Psoas muscle (tissue), 8 donors: ENCODE measurements around the gene ABCC3. TPM values are rescaled to one million over a fixed set of nuclear protein-coding genes. Genes with fewer than 3 reads are reported as not detected.
A peak's percentile ranks its signal among the peaks of the same experiment; 100 is the strongest.

Experiments
- ATAC-seq, 4 donors: fragments of 200-7000 bp; cut with Tn5 transposase; one replicate each; pipeline ENCODE4 v1.9.1; 2020; ENCODE audit warnings: moderate library complexity in 3 of 4, mild to moderate bottlenecking in 2 of 4
- DNase-seq, 2 donors: peaks; one replicate each; pipeline ENCODE4 v3.0.0-alpha.2; 2020
- H3K27ac ChIP-seq: fragments of 200-600 bp; one replicate; pipeline ENCODE4 v1.8.0; 2022
- H3K27me3 ChIP-seq, 3 donors: fragments of 200-600 bp in 1 of 3; one replicate each; pipeline versions ENCODE4 v1.6.1 to v1.8.0; 2013 to 2022; ENCODE audit warnings: low read length in 2 of 3, mild to moderate bottlenecking in 2 of 3, moderate library complexity in 1 of 3; ENCODE audit not compliant: insufficient read depth in 3 of 3
- H3K36me3 ChIP-seq, 2 donors: fragments of 200-600 bp in 1 of 2; one replicate each; pipeline versions ENCODE4 v1.6.1 to v1.8.0; 2013 to 2022; ENCODE audit warnings: low read depth in 1 of 2, mild to moderate bottlenecking in 1 of 2, moderate library complexity in 1 of 2; ENCODE audit not compliant: insufficient read depth in 1 of 2
- H3K4me1 ChIP-seq: fragments of 200-600 bp; one replicate; pipeline ENCODE4 v1.8.0; 2022
- H3K4me3 ChIP-seq: fragments of 200-600 bp; one replicate; pipeline ENCODE4 v1.8.0; 2022; ENCODE audit warnings: mild to moderate bottlenecking
- H3K9me3 ChIP-seq: fragments of 200-600 bp; one replicate; pipeline ENCODE4 v1.8.0; 2022
- CTCF ChIP-seq: fragments of 200-600 bp; IDR thresholded peaks from one replicate; pipeline ENCODE4 v1.8.0; 2022; ENCODE audit warnings: antibody characterized with exemption
- WGBS, 3 donors: extraction: QIAGEN DNeasy Blood & Tissue Kit; methylation state at CpG; one replicate each; pipeline versions ENCODE4 v1.1.6 to v1.1.7; 2013; 5-methylcytosine and 5-hydroxymethylcytosine counted together
- intact Hi-C, 2 donors: fragments of 100-400 bp; cut with DNase I; formaldehyde crosslinking; loops; one replicate each; pipeline versions ENCODE4 v1.11.0 to v1.14.2; 2022
- polyA plus RNA-seq, 3 donors: library from polyadenylated mRNA; stranded (reverse); fragments of 200-250 nt; gene quantifications; one replicate each; pipeline ENCODE4 v1.2.3, GENCODE V29; 2013
- total RNA-seq, 4 donors: library from RNA; stranded (reverse); fragmentation: NEBNext Ultra II Directional in 2 of 4; extraction: Animal tissue kit (Norgen Biotek cat#: 25700) in 2 of 4; gene quantifications; one replicate each; pipeline versions ENCODE4 v1.2.1 to v1.2.4, GENCODE V29; 2021 to 2023
- donor health status: healthy with polysubstance abuse.
- donor health status: DM: no; HTN: no; CAD: no; lungs with moderate emphysema.
- donor health status: Bipolar disorder and iron deficiency.
- donor health status: healthy.
- donor health status: DM: yes; HTN: yes; CAD: no.
- donor health status: DM: no; HTN: no; CAD: no.
- donor health status: DM: no; HTN: no; CAD: no.
- donor health status: DM: yes; HTN: yes; CAD: no.

Gene ABCC3
- total and polyA plus RNA-seq, 7 donors, result 0.36 to 1.6 (median 0.61) TPM

GRCh38 chr17:50686494-50687199 is 52.0 kb downstream of the ABCC3 start:
- Histone ChIP-seq H3K4me1 (peaks cover 17% of the 10 kb centered on the region), H3K27ac (peak overlapping the region; percentile 2), H3K36me3 (peaks cover 0 to under 1% of the 10 kb centered on the region in 2 donors), H3K27me3 (no peaks in the 10 kb centered on the region), H3K4me3 (no peak overlapping the region), H3K9me3 (no peaks in the 10 kb centered on the region)
- ATAC-seq, result peak; percentile 87 to 89 (median 88)
- intact Hi-C loops, result no loop called here
- 21 to 32% (median 32%) methylated on average over 14 of the region's 14 CpGs for WGBS, 3 donors
- DNase-seq, result peak; percentile 81 to 83
- no peak for TF ChIP-seq CTCF

- H3K27me3 ChIP-seq, result no peaks in the 10 kb centered on the region
- H3K36me3 ChIP-seq, result peaks cover 0 to 9% of the 10 kb centered on the region in 2 donors
- TF ChIP-seq CTCF, result no peak
- no peaks in the 10 kb centered on the region for H3K9me3 ChIP-seq
- intact Hi-C loops, result no loop called here
- H3K4me3 ChIP-seq, result no peak overlapping the region
- DNase-seq (peak in 1 of 2 donors; percentile 51), ATAC-seq (peak in 2 of 4 donors; percentile 13 to 26)
- peaks cover 17% of the 10 kb centered on the region for H3K4me1 ChIP-seq
- WGBS, 3 donors, result 60 to 77% (median 77%) methylated on average over 16 of the region's 16 CpGs
- no peak overlapping the region for H3K27ac ChIP-seq
Measured at GRCh38 chr17:50687200-50688066, 52.8 kb downstream of the ABCC3 start.

- intact Hi-C loops, result no loop called here
- Histone ChIP-seq H3K9me3 (no peaks in the 10 kb centered on the region), H3K27ac (no peak overlapping the region), H3K36me3 (peaks cover under 1 to 17% of the 10 kb centered on the region in 2 donors), H3K27me3 (no peaks in the 10 kb centered on the region), H3K4me1 (peaks cover 17% of the 10 kb centered on the region), H3K4me3 (no peak overlapping the region)
- no peak for TF ChIP-seq CTCF
- no peak for ATAC-seq
- WGBS, 3 donors, result 95 to 97% (median 96%) methylated on average over 3 of the region's 3 CpGs
- DNase-seq, result no peak
Measured at GRCh38 chr17:50688245-50688644, 53.6 kb downstream of the ABCC3 start.

GRCh38 chr17:50689251-50689650 is 54.6 kb downstream of the ABCC3 start:
- H3K4me1 ChIP-seq, result peaks cover 17% of the 10 kb centered on the region
- no peak for ATAC-seq
- no peaks in the 10 kb centered on the region for H3K9me3 ChIP-seq
- H3K36me3 ChIP-seq, result peaks cover 5 to 27% of the 10 kb centered on the region in 2 donors
- no peak overlapping the region for H3K4me3 ChIP-seq
- no peak overlapping the region for H3K27ac ChIP-seq
- WGBS, 3 donors, result 53 to 72% (median 58%) methylated on average over 4 of the region's 4 CpGs
- H3K27me3 ChIP-seq, result no peaks in the 10 kb centered on the region
- intact Hi-C loops, result no loop called here
- no peak for TF ChIP-seq CTCF
- no peak for DNase-seq
